Endothelial cell of umbilical vein (primary cell): Measurements from ENCODE around the gene TOM1L2. TPM values are rescaled to one million over a fixed set of nuclear protein-coding genes. Genes with fewer than 3 reads are reported as not detected.
"Not testable (repeated sequence)": the region's sequence is repeated elsewhere in the genome, so short reads cannot be mapped to it uniquely, and the experiment has no call there.

ENCODE experiments used
- BruUV-seq: library from RNA; stranded (reverse); fragments of 400-500 nt; replicated peaks from 2 replicates; lab custom pipeline; 2021; lab: Mats Ljungman, UMichigan
- CTCF ChIA-PET: fragments of 300-600, 350-600 bp; sonication (Branson Sonifier 250); formaldehyde crosslinking; loops from one replicate; lab custom pipeline; 2021; ENCODE audit warnings: antibody characterized with exemption, inconsistent platforms; lab: Charles Lee
- POLR2A ChIA-PET: fragments of 300-600, 350-600 bp; sonication (Branson Sonifier 250); formaldehyde crosslinking; loops from one replicate; lab custom pipeline; 2021; ENCODE audit warnings: antibody characterized with exemption, inconsistent platforms; lab: Charles Lee
- DNase-seq: peaks from one replicate; pipeline ENCODE4 v3.0.0-alpha.2; 2011; ENCODE audit warnings: low read depth, low spot score
- FAIRE-seq: peaks from 2 replicates; lab custom pipeline; 2011; peaks lifted over from hg19 to GRCh38; lab: Jason Lieb, UNC
- H2AFZ ChIP-seq: 2 replicates; pipeline ENCODE4 v1.6.0; 2012; ENCODE audit warnings: low read depth, low read length, control low read depth, inconsistent platforms
- H3K27ac ChIP-seq: 2 replicates; pipeline ENCODE4 v1.5.1; 2011; ENCODE audit warnings: low read depth, mild to moderate bottlenecking, control low read depth, low read length, moderate library complexity; ENCODE audit not compliant: insufficient read depth
- H3K27me3 ChIP-seq, 2 experiments: 2 replicates each; pipeline versions ENCODE4 v1.6.0 to v1.6.1; 2011; ENCODE audit warnings: low read length in 2 of 2, mixed read lengths in 1 of 2; ENCODE audit not compliant: control insufficient read depth in 2 of 2, insufficient read depth in 2 of 2
- H3K36me3 ChIP-seq, 2 experiments: 2 replicates in 1 of 2; 3 replicates in 1 of 2; pipeline ENCODE4 v1.5.1; 2011; ENCODE audit warnings: low read length in 2 of 2, mild to moderate bottlenecking in 1 of 2, moderate library complexity in 1 of 2; ENCODE audit not compliant: control insufficient read depth in 2 of 2, insufficient read depth in 2 of 2; ENCODE audit errors: extremely low read depth in 1 of 2
- H3K4me1 ChIP-seq: 3 replicates; pipeline ENCODE4 v1.5.1; 2011; ENCODE audit warnings: mild to moderate bottlenecking, low read length; ENCODE audit not compliant: control insufficient read depth, insufficient read depth; ENCODE audit errors: extremely low read depth
- H3K4me2 ChIP-seq: 2 replicates; pipeline ENCODE4 v1.6.1; 2011; ENCODE audit warnings: low read length, control low read depth, mixed read lengths; ENCODE audit not compliant: insufficient read depth
- H3K4me3 ChIP-seq, 3 experiments: fragments of 200-600 bp in 1 of 3; sonication (generic), shearing (Covaris generic) in 1 of 3; replicated peaks in 1 of 3; 2 replicates each; pipeline ENCODE4 v1.5.1; 2011 to 2016; ENCODE audit warnings: control low read depth in 3 of 3, low read length in 3 of 3, mild to moderate bottlenecking in 2 of 3, inconsistent platforms in 1 of 3, low read depth in 1 of 3, moderate library complexity in 1 of 3; ENCODE audit not compliant: insufficient read depth in 1 of 3
- H3K79me2 ChIP-seq: 2 replicates; pipeline ENCODE4 v1.6.0; 2012; ENCODE audit warnings: low read length, inconsistent platforms; ENCODE audit not compliant: control insufficient read depth, insufficient read depth
- H3K9ac ChIP-seq: replicated peaks from 2 replicates; pipeline ENCODE3; 2011; ENCODE audit warnings: low read length, control low read depth; ENCODE audit not compliant: insufficient read depth; ENCODE audit errors: extremely low read depth
- H3K9me1 ChIP-seq: replicated peaks from 3 replicates; pipeline ENCODE4 v1.6.0; 2011; ENCODE audit warnings: mild to moderate bottlenecking, low read length; ENCODE audit not compliant: control insufficient read depth, insufficient read depth; ENCODE audit errors: extremely low read depth
- H3K9me3 ChIP-seq: replicated peaks from 2 replicates; pipeline ENCODE4 v1.5.1; 2012; ENCODE audit warnings: low read length, inconsistent platforms; ENCODE audit not compliant: control insufficient read depth, insufficient read depth
- H4K20me1 ChIP-seq: replicated peaks from 2 replicates; pipeline ENCODE3; 2011; ENCODE audit warnings: mild to moderate bottlenecking, low read length; ENCODE audit not compliant: control insufficient read depth, insufficient read depth; ENCODE audit errors: extremely low read depth
- EZH2 ChIP-seq: IDR thresholded peaks from 2 replicates; pipeline ENCODE4 v1.6.1; 2012; ENCODE audit warnings: borderline replicate concordance, low read depth, mild to moderate bottlenecking, moderate library complexity, low read length, inconsistent platforms; ENCODE audit not compliant: severe bottlenecking
- FOS ChIP-seq: IDR thresholded peaks from 2 replicates; pipeline ENCODE4 v1.6.1; 2011; ENCODE audit warnings: mild to moderate bottlenecking, low read length, moderate library complexity, borderline replicate concordance; ENCODE audit not compliant: insufficient read depth
- GATA2 ChIP-seq: IDR thresholded peaks from 2 replicates; pipeline ENCODE4 v1.7.0; 2011; ENCODE audit warnings: low read depth, mild to moderate bottlenecking, moderate library complexity, mixed read lengths, low read length; ENCODE audit not compliant: insufficient read length, insufficient read depth
- JUN ChIP-seq: IDR thresholded peaks from 2 replicates; pipeline ENCODE4 v1.6.1; 2011; ENCODE audit warnings: borderline replicate concordance, low read depth; ENCODE audit not compliant: insufficient read length, insufficient read depth
- MYC ChIP-seq: IDR thresholded peaks from one replicate; pipeline ENCODE4 v1.6.1; 2011; ENCODE audit warnings: mild to moderate bottlenecking, low read depth, low read length
- POLR2A ChIP-seq: IDR thresholded peaks from 2 replicates; pipeline ENCODE4 v1.6.1; 2012; ENCODE audit warnings: low read depth, mild to moderate bottlenecking, control low read depth, low read length
- POLR2AphosphoS5 ChIP-seq: IDR thresholded peaks from 2 replicates; pipeline ENCODE4 v1.6.1; 2012; ENCODE audit warnings: low read depth, mild to moderate bottlenecking, control low read depth, low read length, moderate library complexity; ENCODE audit not compliant: insufficient read depth
- dilution Hi-C: fragments of 300-500 bp; cut with MboI; formaldehyde crosslinking; loops from one replicate; pipeline ENCODE4 v1.15.0; 2019; ENCODE audit warnings: low sequenced_read_pairs; ENCODE audit not compliant: extremely low pct_ligation_motif_present
- intact Hi-C: fragments of 100-400 bp; cut with micrococcal nuclease; formaldehyde crosslinking; loops from one replicate; pipeline ENCODE4 v1.10.0; 2022
- polyA plus RNA-seq, 4 experiments: library from polyadenylated mRNA; depleted of rRNA in 3 of 4; stranded (reverse) in 3 of 4; unstranded in 1 of 4; fragments of >200 nt; gene quantifications; 2 replicates each; pipeline versions ENCODE4 v1.2.1 to v1.2.3, GENCODE V29; 2011 to 2012; ENCODE audit warnings: missing spikeins in 1 of 4
- total RNA-seq: library from RNA; stranded (reverse); gene quantifications from 2 replicates; pipeline ENCODE4 v1.2.3, GENCODE V29; 2021
- TF ChIP-seq, protein P1 (sequence below): IDR thresholded peaks from 2 replicates; pipeline ENCODE4 v1.6.1; 2011; ENCODE audit not compliant: insufficient read depth, insufficient read length
- TF ChIP-seq, protein P2 (sequence below), 2 donors: IDR thresholded peaks; 1 replicate in 1 of 2; 2 replicates in 1 of 2; pipeline ENCODE4 v1.5.1; 2011; ENCODE audit warnings: low read length in 2 of 2, mild to moderate bottlenecking in 2 of 2, moderate library complexity in 2 of 2, control low read depth in 1 of 2, inconsistent platforms in 1 of 2, low read depth in 1 of 2; ENCODE audit not compliant: insufficient read depth in 1 of 2; ENCODE audit errors: extremely low read depth in 1 of 2

The TOM1L2 gene
- total and polyA plus RNA-seq, 2 donors (not counting 3 experiments of a cell fraction or from before 2014, with no cell fraction given) = 31.7 to 37.6 TPM

DNA sequence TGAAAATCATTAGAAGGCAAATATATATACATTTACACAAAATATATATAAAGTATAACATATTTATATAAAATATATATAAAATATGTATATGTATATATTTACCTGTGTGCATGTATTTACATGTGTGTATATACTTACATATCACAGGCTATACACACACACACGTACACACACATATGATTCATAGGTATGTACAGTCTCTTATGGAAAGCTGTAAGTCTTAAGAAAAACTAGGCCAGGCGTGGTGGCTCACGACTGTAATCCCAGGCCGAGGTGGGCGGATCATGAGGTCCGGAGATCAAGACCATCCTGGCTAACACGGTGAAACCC, 14.7 kb downstream of the TOM1L2 start:
- Histone ChIP-seq H2AFZ (no peak overlapping the region), H3K27me3 (no peaks in the 10 kb centered on the region), H3K9ac (no peak overlapping the region), H3K79me2 (peaks cover 12% of the 10 kb centered on the region), H3K9me3 (no peaks in the 10 kb centered on the region), H4K20me1 (no peaks in the 10 kb centered on the region), H3K9me1 (no peaks in the 10 kb centered on the region), H3K27ac (peak overlapping the region; percentile 80), H3K4me3 (no peak overlapping the region), H3K4me2 (no peak overlapping the region), H3K36me3 (no peaks in the 10 kb centered on the region), H3K4me1 (peaks cover 28% of the 10 kb centered on the region)
- POLR2A ChIA-PET = interaction anchor here (1.2 kb wide), 1 partner anchor 15 kb away, joined by 3 read pairs; the partner anchor contains the start of genes DRC3 and TOM1L2
- dilution Hi-C loops (no loop called here), intact Hi-C loops (no loop called here)
- no TSS peak for BruUV-seq
- no peak for FAIRE-seq
- TF ChIP-seq EZH2 = no peak
- no peak for TF ChIP-seq FOS
- TF ChIP-seq POLR2AphosphoS5 = no peak
- TF ChIP-seq JUN = no peak
- TF ChIP-seq, protein P1, sequence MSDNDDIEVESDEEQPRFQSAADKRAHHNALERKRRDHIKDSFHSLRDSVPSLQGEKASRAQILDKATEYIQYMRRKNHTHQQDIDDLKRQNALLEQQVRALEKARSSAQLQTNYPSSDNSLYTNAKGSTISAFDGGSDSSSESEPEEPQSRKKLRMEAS = no peak
- TF ChIP-seq, protein P2, sequence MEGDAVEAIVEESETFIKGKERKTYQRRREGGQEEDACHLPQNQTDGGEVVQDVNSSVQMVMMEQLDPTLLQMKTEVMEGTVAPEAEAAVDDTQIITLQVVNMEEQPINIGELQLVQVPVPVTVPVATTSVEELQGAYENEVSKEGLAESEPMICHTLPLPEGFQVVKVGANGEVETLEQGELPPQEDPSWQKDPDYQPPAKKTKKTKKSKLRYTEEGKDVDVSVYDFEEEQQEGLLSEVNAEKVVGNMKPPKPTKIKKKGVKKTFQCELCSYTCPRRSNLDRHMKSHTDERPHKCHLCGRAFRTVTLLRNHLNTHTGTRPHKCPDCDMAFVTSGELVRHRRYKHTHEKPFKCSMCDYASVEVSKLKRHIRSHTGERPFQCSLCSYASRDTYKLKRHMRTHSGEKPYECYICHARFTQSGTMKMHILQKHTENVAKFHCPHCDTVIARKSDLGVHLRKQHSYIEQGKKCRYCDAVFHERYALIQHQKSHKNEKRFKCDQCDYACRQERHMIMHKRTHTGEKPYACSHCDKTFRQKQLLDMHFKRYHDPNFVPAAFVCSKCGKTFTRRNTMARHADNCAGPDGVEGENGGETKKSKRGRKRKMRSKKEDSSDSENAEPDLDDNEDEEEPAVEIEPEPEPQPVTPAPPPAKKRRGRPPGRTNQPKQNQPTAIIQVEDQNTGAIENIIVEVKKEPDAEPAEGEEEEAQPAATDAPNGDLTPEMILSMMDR (IDR thresholded peaks at IDR 0.05; ENCODE audit: extremely low read depth in 1 of 2, insufficient read depth in 1 of 2, low read depth in 1 of 2, low read length in 2 of 2) = no peak
- TF ChIP-seq GATA2 = no peak
- TF ChIP-seq POLR2A = no peak
- no peak for TF ChIP-seq MYC
- CTCF ChIA-PET = interaction anchor here (1.0 to 2.3 kb wide), 6 partner anchors 10 to 67 kb away, joined by 3 to 14 read pairs (median 8); partner anchors contain the start of genes DRC3 and TOM1L2
- DNase-seq = no peak

DNA sequence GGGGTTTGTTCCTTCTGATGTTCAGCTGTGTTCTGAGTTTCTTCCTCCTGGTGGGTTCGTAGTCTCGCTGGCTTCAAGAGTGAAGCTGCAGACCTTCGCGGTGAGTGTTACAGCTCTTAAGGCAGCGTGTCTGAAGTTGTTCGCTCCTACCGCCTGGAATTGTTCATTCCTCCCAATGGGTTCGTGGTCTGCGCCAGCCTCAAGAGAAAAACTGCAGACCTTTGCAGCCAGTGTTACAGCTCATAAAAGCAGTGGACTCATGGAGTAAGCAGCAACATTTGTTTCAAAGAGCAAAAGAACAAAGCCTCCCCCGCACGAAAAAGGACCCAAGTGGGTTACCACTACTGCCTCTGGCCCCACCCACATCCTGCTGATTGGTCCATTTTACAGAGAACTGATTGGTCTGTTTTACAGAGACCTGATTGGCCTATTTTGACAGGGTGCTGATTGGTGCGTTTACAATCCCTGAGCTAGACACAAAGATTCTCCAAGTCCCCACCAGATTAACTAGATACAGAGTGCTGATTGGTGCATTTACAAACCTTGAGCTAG, 16.3 kb downstream of the TOM1L2 start:
- H4K20me1 ChIP-seq, BruUV-seq, H3K9me1 ChIP-seq, DNase-seq, dilution Hi-C loops, POLR2A ChIA-PET, H3K27me3 ChIP-seq, FAIRE-seq, H3K9me3 ChIP-seq, H3K27ac ChIP-seq, intact Hi-C loops, H2AFZ ChIP-seq, H3K36me3 ChIP-seq, H3K4me3 ChIP-seq, H3K9ac ChIP-seq, H3K4me2 ChIP-seq: not testable (repeated sequence)
- H3K79me2 ChIP-seq = peaks cover 12% of the 10 kb centered on the region
- H3K4me1 ChIP-seq = peaks cover 28% of the 10 kb centered on the region
- CTCF ChIA-PET = interaction anchor here (1.2 to 1.6 kb wide), 3 partner anchors 9 to 34 kb away, joined by 3 to 4 read pairs (median 3); no protein-coding TSS in a partner anchor
